Sciatic nerve (tissue), 2 donors: ENCODE measurements around the gene PPFIA4. TPM values are rescaled to one million over a fixed set of nuclear protein-coding genes. Genes with fewer than 3 reads are reported as not detected.

Source experiments
- ATAC-seq: fragments of 200-7000 bp; cut with Tn5 transposase; one replicate; pipeline ENCODE4 v1.9.1; 2020; ENCODE audit warnings: mild to moderate bottlenecking, moderate library complexity
- DNase-seq: peaks from one replicate; pipeline ENCODE4 v3.0.0-alpha.2; 2020; ENCODE audit warnings: low spot score
- intact Hi-C: fragments of 100-400 bp; cut with DNase I; formaldehyde crosslinking; loops from one replicate; pipeline ENCODE4 v1.14.2; 2022
- total RNA-seq: library from RNA; stranded (reverse); fragmentation: NEBNext Ultra II Directional; extraction: Animal tissue kit (Norgen Biotek cat#: 25700); gene quantifications from one replicate; pipeline ENCODE4 v1.2.1, GENCODE V29; 2021
- donor health status: DM: no; HTN: no; CAD: no.
- donor health status: DM: no; HTN: no; CAD: no.

Gene PPFIA4
- total RNA-seq, 1 donor from 2014 or later: 3.1 TPM

DNA sequence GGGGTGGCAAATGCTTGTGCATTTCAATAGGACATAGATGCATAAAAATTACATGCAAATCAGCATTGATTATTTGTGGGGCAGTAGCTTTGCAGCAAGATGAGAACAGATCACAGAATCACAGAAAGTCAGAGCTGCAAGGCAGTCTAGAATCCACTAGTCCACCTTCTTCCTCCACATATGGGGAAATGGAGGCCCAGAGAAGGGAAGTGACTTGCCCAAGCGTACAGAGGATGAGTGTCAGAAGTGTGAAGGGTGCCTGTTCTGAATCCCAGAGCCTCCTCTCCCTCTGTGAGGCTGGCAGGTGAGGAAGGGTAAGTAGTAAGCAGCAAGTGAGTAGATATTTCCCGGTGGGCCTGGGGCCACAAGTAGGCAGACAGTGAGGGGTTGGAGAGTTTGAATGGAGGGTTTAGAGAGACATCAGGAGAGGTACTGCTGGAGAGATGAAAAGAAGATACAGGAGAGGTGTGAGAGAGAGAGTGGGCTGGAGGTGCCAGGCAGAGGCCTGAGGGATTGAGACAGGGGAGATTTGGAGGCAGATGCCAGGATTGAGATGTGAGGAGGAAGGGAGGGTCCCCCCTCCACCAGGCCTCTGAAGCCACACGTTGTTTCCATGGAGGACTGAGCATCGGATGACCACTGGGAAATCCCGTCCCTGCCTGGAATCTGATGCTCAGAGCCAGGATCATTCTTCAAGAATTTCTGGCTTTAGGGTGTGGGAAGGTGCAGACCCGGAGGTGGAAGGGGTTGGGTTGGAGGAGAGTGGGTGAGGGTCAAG, 64.3 kb downstream of the PPFIA4 start:
- ATAC-seq: no peak
- intact Hi-C loops: no loop called here
- DNase-seq: no peak

DNA sequence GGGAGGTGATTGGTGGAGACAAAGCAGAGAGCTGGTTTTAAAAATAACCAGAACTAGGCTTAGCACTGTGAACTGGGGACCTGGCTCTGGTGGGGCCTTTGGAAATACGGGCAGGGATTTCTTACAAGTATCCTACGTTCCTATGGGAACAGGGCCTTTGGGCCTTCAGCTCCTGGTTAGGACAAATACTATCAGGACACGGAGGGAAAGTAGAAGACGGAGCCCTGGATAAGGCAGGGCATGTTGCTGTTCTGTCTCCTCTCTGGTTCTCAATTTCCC, 64.8 kb downstream of the PPFIA4 start:
- ATAC-seq: no peak
- intact Hi-C loops: no loop called here
- no peak for DNase-seq

DNA sequence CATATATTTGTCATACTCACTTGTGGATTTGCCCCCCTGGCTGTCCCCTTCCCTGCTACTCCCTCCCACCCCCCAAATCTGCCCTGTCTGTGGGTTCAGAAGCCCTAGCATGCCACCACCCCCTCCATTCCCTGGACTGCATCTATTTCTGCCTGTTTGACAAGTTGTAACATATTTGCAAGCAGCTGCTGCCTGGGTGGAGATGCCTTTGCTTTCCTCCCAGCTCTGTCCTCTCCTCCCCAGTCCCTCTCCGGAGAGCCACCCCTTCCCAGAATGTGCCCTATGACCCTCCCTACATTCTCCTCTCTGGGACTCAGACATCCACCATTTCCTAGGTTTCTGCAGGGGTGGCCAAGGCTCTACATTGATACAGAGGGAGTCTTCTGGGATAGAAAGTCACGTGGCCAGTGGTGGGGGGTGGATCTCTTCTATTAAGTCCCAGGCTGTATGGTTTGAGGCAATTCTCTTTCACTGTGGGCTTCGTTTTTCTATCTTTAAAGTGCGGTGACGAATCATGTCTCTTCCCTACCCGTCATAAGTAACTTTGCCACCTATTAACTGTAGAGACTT, 65.6 kb downstream of the PPFIA4 start:
- intact Hi-C loops: no loop called here
- no peak for ATAC-seq
- DNase-seq: no peak

DNA sequence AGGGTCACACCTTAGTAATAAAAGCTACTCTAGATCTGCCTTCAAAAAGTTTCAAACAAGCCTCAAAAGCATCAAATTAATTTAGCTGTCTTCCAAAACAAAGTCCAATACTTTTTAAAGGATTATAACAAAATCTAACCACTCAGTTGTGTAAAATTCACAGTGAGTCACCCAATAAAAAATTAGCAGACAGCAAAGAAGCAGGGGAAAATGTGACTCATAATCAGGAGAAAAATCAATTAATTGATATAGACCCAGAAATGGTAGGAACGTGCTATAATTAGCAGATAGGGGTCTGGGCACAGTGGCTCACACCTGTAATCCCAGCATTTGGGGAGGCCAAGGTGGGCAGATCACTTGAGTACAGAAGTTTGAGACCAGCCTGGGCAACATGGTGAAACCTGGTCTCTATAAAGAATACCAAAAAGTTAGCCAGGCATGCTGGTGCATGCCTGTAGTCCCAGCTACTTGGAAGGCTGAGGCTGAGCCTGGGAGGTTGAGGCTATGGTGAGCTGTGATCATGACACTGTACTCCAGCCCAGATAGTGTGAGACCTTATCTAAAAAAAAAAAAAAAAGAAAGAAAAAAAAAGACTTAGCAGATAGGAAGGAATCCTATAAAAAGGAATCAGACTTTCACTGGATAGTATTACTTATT, 67.6 kb downstream of the PPFIA4 start:
- ATAC-seq: no peak
- intact Hi-C loops: no loop called here
- DNase-seq: no peak

DNA sequence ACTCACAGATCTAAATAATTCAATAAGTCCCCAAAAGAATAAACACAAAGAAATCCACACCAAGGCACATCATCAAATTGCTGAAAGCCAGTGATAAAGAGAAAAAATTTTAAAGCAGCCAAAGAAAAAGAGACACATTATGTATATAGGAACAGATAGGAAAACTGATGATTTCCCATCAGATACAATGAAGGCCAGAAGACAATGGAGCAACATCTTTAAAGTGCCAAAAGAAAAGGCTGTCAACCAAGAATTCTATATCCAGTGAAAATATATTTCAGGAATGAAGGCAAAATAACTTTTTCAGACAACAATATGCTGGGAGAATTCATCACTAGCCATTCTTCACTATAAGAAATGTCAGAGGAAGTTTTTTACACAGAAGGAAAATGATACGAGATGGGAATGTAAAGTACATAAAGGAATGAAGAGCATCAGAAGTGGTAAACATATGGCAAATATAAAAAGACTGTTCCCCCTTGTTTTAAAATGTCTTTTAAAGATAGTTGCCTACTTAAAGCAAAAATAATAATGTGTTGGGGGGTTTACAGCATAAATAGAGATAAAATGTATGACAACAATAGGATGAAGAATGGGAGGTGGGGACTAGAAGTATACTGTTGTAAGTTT, 68.9 kb downstream of the PPFIA4 start:
- DNase-seq (no peak), ATAC-seq (no peak)
- intact Hi-C loops: no loop called here

DNA sequence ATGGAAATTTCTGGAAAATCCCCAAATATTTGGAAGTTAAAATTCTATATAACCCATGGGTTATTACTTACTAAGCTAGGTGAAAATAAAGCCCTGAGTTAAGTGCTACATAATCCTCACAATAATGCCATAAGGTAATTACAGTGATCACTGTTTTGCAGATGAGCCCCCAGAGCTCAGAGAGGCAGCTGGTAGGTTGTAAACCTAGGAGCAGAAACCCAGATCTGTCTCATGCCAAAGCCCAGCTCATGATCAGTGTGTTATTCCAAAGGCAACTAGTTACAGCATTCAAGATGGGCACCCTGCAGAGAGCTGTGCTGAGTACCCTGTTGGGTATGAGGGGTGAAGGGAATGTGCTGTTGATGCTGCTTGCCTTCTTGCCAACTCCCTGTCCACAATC, 70.3 kb downstream of the PPFIA4 start:
- no peak for DNase-seq
- intact Hi-C loops: no loop called here
- no peak for ATAC-seq

DNA sequence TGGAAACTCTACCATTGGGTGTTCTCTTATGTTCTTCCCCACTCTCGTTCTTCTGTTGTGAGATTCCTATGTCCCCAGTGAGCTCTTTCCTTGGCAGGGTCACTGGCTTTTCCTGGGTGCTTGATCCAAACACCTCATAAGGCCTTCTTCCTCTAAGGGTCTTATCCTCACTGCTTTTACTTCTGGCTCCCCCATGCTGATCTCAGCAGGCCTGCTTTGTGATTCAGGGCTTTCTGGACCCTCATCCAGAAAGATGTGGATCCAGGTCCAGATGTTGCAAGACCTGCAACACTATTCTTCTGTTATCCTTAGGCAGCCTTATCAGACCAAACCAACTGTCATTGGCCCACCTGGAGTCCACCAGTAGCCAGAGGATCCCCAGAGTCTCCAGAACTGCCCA, 70.7 kb downstream of the PPFIA4 start:
- ATAC-seq (no peak), DNase-seq (no peak)
- intact Hi-C loops: no loop called here

DNA sequence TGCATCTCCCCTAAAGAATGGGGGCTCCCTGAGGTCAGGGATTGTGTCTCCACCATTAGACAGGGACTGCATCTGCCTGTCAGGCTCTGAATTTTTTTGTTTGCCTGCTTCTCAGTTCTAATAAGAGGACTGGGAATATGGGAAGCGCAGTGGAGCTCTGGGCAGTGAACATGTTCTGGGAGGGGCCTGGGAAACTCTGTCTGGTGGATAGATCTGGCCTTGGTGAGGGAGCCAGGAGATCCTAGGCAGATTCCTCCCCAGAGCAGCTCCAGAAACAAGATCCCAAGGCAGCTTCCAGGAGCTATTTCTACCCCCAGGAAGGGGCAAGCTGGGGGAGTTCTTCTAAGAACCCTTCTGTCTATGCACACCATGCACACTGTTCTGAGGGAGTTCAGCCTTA, 72.2 kb downstream of the PPFIA4 start:
- ATAC-seq (no peak), DNase-seq (no peak)

DNA sequence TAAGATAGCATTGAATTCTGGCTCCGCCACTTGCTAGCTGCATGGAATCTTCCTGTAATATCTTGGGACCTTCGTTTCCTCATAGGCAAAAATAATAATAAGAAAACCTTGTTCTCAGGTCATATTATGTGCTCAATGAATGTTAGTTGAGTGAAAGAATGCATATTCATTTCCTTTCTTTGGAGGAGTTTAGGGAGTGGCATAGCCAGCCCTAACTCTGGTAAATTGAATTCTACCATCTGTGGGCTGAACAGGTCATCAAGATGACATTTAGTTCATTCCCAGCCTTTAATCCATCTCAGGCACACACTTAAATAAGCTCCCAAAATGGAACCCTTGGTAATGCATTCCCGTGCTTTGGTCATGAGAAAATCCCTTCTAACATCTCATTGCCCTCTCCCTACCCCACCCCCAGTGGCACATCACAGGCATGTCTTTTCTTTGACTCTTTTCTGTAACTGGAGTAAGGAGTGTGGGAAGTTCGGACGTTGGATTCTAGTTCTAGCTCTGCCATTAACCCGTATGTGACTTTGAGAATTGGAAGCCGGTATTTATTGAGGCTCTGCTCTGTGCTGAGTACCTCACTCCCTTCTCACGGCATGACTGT, 72.7 kb downstream of the PPFIA4 start:
- intact Hi-C loops: no loop called here
- no peak for DNase-seq
- ATAC-seq: no peak

More for the DNA sequence above, 72.2 kb downstream of the PPFIA4 start:
- intact Hi-C loops: no loop called here

DNA sequence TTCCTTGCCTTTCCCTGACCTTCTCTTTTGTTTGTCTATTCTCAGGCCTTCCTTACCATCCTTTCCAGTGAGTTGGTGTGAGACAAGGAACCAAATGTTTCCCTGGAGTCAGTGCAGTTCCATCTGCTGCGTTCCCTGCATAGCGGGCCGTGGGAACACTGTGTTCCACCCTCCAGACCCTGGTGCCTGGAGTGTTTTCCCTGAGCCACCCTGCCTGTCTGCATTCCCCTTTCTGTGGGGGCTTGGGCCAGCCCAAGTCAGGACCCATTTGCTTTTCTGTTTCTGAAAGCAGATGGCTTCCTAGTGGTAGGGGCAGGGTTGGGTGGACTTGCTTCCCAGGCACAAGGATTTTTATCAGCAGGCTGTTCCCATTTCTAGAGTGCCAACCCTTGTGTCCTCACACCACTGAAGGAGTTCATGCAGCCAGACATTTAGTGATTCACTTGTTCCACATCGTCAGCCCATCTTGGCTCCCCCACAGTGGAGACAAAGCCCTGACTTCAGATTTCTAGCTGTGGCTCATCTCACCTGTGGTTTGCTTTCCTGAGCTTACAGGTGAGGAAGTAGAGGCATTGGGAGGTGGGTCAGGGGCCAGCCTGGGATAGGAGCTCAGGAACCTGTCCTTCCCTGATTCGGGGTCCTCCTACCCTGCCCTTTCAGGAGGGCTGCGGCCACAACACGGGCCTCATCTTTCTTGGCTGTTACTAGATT, 73.7 kb downstream of the PPFIA4 start:
- DNase-seq (no peak), ATAC-seq (no peak)
- intact Hi-C loops: no loop called here

DNA sequence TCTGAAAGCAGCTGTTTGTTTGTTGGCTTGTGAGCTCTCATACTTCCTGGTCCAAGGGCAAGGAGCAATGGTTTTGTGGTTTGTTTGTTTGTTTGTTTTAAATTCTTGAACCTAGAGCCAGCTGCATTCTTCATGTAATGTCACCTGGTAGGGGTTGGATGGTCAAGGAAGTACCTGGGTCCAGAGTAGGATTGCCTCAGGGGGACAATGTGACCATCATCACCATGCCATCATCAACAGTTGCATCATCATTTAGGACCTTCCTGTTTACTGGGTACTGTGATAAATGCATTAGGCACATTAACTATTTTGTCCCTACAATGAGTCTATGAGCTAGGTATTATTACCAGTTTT, 74.2 kb downstream of the PPFIA4 start:
- intact Hi-C loops: no loop called here
- no peak for DNase-seq
- no peak for ATAC-seq

DNA sequence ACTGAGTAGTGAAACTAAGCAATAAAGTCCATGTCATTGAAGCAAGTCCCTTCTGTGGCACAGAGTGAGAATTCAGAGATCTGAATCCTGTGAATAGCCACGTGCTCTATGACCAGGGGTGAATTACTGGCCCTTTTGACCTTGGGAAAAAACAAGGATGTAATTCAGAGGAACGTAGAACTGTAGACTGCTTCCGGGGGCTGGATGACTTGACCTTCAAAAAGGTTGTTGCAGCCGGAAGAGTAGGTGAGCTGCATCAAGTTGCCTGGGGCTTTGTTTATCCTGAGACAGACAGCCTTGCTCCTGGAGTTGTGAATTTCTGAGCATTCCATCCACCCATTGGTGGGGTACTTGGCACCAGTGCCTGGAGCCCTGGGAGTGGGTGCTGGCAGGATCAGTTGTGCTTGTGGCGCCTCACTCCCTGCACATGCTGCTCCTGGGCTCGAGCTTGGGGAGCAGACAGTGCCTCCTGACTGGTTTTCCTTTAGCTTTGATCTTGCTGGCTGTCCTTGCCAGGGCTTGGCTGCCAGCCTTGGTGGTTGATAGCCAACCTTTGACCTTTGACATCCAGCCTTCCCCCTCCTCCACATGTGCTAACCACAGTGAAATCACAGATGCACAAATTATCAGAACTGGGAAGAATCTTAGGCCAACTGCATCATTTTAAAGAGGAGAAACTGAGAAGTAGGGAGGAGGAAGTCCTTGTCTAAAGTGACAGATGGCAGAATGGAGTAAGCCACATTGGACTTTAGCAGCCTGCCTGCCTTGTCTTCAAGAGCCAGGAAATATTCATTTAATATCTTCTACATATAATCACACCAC, 75.7 kb downstream of the PPFIA4 start:
- ATAC-seq: no peak
- intact Hi-C loops: no loop called here
- no peak for DNase-seq

DNA sequence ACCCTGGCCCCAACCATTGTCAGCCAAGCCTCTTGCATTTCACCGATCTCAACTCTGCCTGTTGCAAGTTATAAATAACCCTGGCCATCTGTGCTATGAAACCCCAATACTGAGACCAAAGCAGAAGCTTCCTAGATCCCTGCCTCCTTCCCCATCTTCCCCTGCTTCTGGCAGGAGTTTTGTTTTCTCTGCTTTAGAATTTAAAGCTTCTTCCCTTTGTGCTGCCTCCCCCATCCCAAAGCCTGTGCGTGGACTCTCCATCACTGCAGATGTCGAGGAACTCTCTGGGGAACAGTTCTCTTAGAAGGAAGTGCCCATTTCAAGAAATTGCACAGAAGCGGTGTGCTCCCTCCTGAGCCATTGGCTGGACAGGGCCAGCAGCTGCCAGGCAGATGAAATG, 76.9 kb downstream of the PPFIA4 start:
- DNase-seq (no peak), ATAC-seq (no peak)
- intact Hi-C loops: no loop called here

DNA sequence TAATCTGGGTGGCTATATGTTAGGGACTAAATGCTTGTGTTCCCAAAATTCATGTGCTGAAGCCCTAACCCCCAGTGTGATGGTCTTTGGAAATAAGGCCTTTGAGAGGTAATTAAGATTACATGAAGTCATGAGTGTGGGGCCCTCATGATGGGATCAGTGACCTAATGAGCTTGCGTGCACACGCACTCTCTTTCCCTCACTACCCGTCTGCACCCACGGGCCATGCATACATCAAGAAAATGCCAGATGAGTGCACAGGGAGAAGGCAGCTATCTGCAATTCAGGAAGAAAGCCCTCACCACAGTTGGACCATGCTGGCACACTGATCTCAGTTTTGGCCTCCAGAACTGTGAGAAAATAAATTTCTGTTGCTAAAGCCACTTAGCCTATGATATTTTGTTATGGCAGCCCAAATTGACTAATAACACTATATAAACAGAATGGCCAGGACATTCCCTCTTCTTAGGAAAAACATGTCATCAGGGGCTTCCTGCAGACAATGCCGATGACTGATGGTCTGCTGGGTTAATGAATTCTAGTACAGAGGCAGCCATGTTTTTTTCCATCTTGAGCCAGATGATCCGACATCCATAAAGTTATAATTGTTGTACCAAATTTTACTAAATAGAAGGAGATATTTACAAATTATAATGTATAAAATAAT, 77.7 kb downstream of the PPFIA4 start:
- ATAC-seq (no peak), DNase-seq (no peak)
- intact Hi-C loops: no loop called here

DNA sequence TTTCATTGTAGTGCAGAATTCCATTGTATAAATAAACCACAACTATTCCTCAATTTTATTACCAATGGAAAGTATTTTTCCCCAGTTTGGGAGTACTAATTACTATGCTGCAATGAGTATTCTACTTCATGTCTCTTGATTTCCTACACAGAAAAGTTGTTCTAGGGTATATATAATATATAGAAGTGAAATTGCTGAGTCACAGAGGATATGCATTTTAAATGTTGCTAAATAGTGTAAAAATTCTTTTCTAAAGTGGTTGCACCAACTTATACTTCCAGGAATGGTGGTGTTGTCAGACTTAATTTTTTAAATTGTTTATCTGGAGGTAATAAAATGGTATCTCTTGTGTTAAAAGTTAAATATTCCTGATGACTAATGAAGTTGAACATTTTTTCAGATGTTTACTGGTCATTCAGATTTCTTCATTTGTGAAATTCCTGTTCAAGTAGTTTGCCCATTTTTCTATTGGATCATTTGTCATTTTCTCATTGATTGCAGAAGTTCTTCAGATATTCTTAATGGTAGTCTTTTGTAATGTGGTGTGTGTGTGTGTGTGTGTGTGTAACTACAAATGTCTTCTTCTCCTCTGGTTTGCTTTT, 78.6 kb downstream of the PPFIA4 start:
- DNase-seq (no peak), ATAC-seq (no peak)
- intact Hi-C loops: no loop called here

DNA sequence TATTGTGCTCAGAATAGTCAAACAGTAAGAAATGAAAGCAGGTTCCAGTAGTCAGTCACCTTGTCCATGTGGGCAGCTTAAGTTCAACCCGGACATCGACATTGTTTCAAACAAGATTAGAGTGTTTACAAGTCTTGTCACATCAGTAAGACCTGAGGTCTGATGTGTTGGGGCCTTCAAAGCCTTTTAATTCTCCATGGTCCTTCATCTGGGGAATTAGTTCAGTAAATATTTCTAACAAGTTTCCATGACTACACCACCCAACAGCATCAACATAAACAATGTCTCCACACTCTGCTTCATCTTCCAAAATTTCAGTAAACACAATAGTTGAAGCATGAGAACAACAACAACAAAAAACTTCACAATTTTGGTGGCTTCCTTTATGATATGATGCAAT, 86.2 kb downstream of the PPFIA4 start:
- intact Hi-C loops: no loop called here
- no peak for DNase-seq

DNA sequence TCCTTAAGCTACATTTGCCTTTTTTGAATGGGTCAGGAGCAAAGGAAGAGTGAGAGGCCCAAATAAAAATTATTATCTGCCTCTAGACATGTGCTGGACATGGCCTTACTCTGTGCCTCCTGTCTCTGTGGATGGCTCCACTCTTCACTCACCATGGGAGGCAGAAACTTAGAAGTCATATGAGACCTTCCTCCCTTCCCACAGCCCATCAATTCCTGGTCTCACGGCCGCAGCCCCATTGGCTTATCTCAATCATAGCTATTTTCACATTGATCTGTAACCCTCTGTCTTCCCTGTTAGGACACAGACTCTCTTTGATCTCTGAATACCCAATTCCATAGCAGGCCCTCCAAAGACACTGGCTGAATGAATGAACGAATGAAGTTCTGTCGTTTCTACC, 87.0 kb downstream of the PPFIA4 start:
- no peak for ATAC-seq
- no peak for DNase-seq
- intact Hi-C loops: no loop called here

More for the DNA sequence above, 86.2 kb downstream of the PPFIA4 start:
- ATAC-seq: no peak

DNA sequence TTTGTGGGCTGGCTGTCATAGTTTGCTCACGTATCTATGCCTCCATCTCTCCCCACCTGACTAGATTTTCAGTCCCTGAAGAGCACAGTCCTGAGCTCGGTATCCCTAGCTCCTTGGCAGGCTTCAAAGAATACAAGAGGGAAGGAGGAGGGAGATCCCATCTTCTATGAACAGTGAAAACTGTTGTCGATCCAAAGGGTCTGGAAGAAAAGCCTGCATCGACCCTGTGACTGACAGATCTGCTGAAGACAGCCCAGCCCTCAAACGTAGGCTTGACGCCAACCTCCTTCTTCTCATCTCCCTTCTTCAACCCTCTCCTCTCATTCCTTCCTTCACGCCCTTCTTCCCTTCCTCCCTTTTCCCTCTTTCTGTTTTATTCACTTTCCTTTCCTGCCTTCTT, 87.9 kb downstream of the PPFIA4 start:
- ATAC-seq (no peak), DNase-seq (no peak)
- intact Hi-C loops: no loop called here
